Motor neuron (in vitro differentiated cells): ENCODE data around the gene PRRG1. TPM values are rescaled to one million over a fixed set of nuclear protein-coding genes. Genes with fewer than 3 reads are reported as not detected.
"Not testable (repeated sequence)": the region's sequence is repeated elsewhere in the genome, so short reads cannot be mapped to it uniquely, and the experiment has no call there.

Experiments
- ATAC-seq, 8 experiments: fragments of 200-7000 bp; cut with Tn5 transposase; replicated peaks in 6 of 8; 2 replicates each; pipeline ENCODE4 v1.8.0; 2021; ENCODE audit warnings: mild to moderate bottlenecking in 8 of 8, moderate library complexity in 8 of 8
- H3K27ac ChIP-seq, 2 donors: fragments of 250-450 bp; sonication (Bioruptor Pico); 2 replicates each; pipeline ENCODE4 v1.9.0; 2021; ENCODE audit warnings: antibody characterized with exemption in 2 of 2, mild to moderate bottlenecking in 2 of 2, moderate library complexity in 1 of 2
- H3K4me1 ChIP-seq, 2 donors: fragments of 250-450 bp; sonication (Bioruptor Pico); replicated peaks in 1 of 2; 2 replicates each; pipeline ENCODE4 v1.6.1; 2021; ENCODE audit warnings: antibody characterized with exemption in 2 of 2, mild to moderate bottlenecking in 2 of 2, moderate library complexity in 1 of 2
- H3K4me3 ChIP-seq, 5 donors: fragments of 250-450 bp; sonication (Bioruptor Pico); 2 replicates each; pipeline ENCODE4 v1.9.0; 2021; ENCODE audit warnings: antibody characterized with exemption in 5 of 5, mild to moderate bottlenecking in 5 of 5, moderate library complexity in 4 of 5
- WGBS, 10 experiments: fragments of 450-650 bp; shearing (Covaris generic); methylation state at CpG; one replicate each; pipeline ENCODE4 v1.0.0; 2022; 5-methylcytosine and 5-hydroxymethylcytosine counted together
- in situ Hi-C, 9 experiments: fragments of 400-800 bp; cut with MboI; loops; one replicate each; pipeline ENCODE4 v1.15.0; 2021; ENCODE audit warnings: low sequenced_read_pairs in 9 of 9, low pct_unique_long_range_greater_than_20kb in 2 of 9; ENCODE audit not compliant: unreplicated experiment in 9 of 9
- total RNA-seq, 8 experiments: library from RNA; unstranded; fragments of 300-600 nt; gene quantifications; 2 replicates each; pipeline versions ENCODE4 v1.2.3 to v1.2.4, GENCODE V29; 2022

Gene PRRG1
- total RNA-seq, 8 experiments from 2014 or later = 4.9 to 9.7 (median 6.8) TPM

GRCh38 chrX:37491686-37492085 lies 142.5 kb downstream of the PRRG1 start:
- no CpG with 5 or more reads among the region's 34 CpGs for WGBS, 10 experiments
- Histone ChIP-seq H3K27ac (no peak overlapping the region), H3K4me3 (no peak overlapping the region), H3K4me1 (no peaks in the 10 kb centered on the region)
- in situ Hi-C loops = no loop called here
- no peak for ATAC-seq

GRCh38 chrX:37495760-37496159 lies 146.6 kb downstream of the PRRG1 start:
- in situ Hi-C loops, H3K4me1 ChIP-seq, H3K27ac ChIP-seq, H3K4me3 ChIP-seq: not testable (repeated sequence)
- whole genome bisulfite sequencing, 10 experiments = 0% methylated on average over 1 of the region's 2 CpGs; no CpG with 5 or more reads in 9 of the 10 experiments
- ATAC-seq = peak in 2 of 8 experiments; percentile 23 to 65

GRCh38 chrX:37497126-37497525 lies 148.0 kb downstream of the PRRG1 start:
- H3K27ac ChIP-seq, ATAC-seq, H3K4me3 ChIP-seq, H3K4me1 ChIP-seq, in situ Hi-C loops: not testable (repeated sequence)
- no CpG with 5 or more reads among the region's 1 CpG for WGBS, 10 experiments

GRCh38 chrX:37498323-37498722 lies 149.2 kb downstream of the PRRG1 start:
- ATAC-seq, in situ Hi-C loops, H3K4me1 ChIP-seq, H3K27ac ChIP-seq, H3K4me3 ChIP-seq: not testable (repeated sequence)

- ATAC-seq, H3K4me1 ChIP-seq, H3K27ac ChIP-seq, in situ Hi-C loops, H3K4me3 ChIP-seq: not testable (repeated sequence)
- WGBS, 10 experiments = 50 to 60% methylated on average over 1 of the region's 4 CpGs; no CpG with 5 or more reads in 8 of the 10 experiments
Observed at GRCh38 chrX:37499649-37500048, 150.5 kb downstream of the PRRG1 start.

GRCh38 chrX:37504991-37505390 lies 155.8 kb downstream of the PRRG1 start:
- no peak for ATAC-seq
- in situ Hi-C loops = no loop called here
- no peak overlapping the region for H3K27ac ChIP-seq
- no CpG with 5 or more reads among the region's 35 CpGs for WGBS, 10 experiments
- no peaks in the 10 kb centered on the region for H3K4me1 ChIP-seq
- no peak overlapping the region for H3K4me3 ChIP-seq

Other genes with a start within 250 kb of the PRRG1 start
- 10 to 100 TPM in 1 of 8 experiments, 1 to 10 TPM in 6, under 1 TPM in 1; 0.38 to 15.2 (median 1.9) TPM for gene LANCL3, start 222.3 kb downstream of the PRRG1 start, total RNA-seq